GM21367 (cell line): ENCODE measurements around the gene GLYATL1.

ENCODE experiments used
- ATAC-seq: cut with Tn5 transposase; IDR thresholded peaks from one replicate; pipeline ENCODE4 v1.9.1; 2021; ENCODE audit not compliant: unreplicated experiment

The GLYATL1 gene

DNA sequence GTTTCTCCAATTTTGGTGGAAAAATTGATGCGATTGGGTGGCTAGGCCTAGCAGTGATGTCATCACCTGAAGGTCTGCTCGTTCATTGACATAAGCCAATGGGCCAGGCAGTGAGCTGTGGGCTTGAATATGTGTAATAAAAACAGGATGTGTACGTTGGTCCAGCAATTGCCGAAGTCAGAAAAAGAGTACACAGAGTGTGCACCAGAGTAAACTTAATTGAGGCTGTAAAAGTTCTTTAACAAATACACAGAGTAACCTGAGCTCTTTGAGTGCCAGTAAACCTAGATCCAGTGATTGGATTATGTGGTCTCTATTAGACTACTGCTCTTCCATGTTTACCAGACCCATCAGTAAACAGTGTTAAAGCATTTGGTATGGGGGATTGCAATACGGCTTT is 13.0 kb upstream of the GLYATL1 start:
- no peak for ATAC-seq

DNA sequence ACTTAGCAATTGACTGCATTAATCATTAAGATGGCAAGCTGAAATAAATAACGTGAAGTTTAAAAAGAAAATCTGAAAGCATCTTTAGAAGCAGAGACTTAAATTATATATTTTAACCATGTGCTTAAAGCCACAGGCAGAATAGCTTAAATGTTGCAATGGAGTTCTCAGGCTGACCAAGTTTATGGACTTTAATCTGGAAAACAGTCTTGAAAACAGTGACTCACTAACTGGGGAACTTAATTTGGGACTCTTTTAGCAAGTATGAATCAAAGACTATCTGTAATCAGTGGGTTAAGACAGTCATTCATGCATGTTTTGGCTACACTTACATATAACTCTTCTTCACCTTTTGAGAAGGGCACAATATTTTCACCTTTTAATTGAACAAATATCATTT is 12.6 kb upstream of the GLYATL1 start:
- no peak for ATAC-seq

DNA sequence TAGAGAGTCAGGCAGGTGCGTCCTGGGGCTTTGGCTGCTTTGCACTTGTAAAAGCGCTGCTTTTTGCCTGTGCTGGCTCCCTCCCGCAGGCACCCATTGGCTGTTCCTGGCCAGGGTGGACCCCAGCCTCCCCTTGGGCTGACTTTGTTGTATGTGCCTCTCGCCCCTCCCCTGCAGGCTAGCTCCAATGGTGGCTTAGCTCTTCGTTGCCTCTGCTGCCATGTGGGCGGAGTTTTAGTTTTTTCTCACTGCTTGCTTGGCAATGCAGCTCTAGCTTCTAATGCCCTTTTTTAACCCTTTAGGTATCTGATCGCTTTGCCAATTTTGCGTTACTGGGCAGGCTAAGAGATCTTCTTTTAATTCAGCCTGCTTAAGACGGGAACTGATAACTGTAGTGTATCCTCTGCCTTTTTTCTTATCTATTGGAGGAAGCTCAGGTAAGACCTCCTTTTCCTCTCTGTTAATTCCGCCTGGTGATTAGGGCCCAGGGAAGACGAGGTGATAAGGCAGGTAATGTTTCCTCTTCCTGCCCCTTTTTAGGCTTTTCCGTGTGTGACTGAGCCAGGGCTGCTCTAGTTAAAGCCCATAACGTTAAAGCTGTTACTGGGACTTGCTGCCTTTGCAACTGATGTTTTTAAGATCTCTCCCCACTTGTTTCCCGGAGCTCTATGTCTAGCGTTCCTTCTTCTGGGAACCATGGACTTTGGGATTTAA is 11.7 kb upstream of the GLYATL1 start:
- ATAC-seq = no peak

DNA sequence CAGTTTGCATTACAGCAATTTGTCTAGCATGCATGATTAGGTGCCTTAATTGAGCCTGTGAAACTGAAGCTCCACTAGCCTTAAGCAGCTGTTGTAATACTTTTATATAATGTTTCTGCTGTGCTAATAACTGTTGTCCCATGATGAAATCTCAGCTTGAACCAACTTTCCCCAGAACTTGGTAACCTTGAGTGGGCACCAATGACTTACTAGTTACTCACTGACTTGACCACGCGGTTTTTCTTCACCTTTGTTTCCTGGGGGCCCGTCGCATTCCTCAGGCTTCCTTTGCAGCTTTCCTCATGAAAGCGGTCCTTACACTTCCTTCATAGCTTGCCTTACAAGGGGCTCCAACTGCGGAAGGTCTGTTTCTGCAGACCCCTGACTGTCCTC is 11.2 kb upstream of the GLYATL1 start:
- ATAC-seq = no peak

DNA sequence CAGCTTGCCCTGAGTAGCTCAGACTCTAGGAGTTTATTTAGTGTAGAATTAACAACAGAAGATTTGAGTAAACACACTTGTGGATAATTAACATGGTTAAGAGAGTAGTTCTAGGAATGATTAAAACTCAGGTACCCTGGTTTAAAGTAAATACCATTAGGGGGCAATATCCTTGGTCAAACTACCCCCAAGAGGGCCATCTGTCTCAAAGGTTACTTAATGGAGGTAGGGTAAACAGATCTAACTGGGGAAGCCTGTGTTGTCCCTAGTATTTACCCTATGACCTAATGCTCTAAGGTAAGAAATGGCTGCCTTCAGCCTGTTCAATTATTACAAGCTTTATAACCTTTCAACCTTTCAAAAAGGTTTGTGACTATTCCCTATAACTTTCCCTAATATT is 10.6 kb upstream of the GLYATL1 start:
- no peak for ATAC-seq

DNA sequence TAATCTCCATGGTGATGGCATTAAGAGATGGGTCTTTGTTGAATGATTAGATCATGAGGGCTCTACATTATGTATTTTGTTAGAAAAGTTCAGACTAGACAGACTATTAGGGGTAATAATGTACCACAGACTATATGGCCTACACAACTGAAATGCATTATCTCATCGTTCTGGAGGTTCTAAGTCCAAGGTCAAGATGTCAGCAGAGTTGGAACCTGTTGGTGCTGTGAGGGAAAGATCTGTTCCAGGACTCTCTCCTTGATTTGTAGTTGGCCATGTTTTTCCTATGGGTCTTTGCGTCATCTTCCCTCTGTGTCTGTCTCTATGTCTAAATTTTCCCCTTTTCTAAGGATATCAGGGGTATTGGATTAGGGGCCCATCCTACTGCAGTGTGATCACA is 8.4 kb upstream of the GLYATL1 start:
- ATAC-seq = no peak

DNA sequence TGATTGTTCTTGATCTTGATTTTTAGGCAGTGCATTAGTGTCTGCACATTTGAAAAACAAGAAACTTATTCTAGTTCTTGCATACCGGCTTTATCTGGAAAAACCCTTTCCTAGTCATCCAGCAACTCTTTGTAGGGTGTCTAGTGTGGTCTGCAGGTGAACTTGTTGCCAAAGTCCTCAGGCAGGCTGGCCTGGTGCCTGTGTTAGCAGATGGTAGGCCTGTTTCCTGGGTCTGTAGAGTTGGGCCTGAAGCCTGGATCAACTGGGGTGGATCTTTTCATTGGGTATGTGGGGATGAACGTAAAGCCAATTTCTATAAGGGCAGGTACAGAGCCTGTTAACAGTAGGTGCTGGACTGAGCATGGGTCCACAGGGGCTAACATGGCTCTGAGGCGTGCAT is 5.6 kb upstream of the GLYATL1 start:
- no peak for ATAC-seq

DNA sequence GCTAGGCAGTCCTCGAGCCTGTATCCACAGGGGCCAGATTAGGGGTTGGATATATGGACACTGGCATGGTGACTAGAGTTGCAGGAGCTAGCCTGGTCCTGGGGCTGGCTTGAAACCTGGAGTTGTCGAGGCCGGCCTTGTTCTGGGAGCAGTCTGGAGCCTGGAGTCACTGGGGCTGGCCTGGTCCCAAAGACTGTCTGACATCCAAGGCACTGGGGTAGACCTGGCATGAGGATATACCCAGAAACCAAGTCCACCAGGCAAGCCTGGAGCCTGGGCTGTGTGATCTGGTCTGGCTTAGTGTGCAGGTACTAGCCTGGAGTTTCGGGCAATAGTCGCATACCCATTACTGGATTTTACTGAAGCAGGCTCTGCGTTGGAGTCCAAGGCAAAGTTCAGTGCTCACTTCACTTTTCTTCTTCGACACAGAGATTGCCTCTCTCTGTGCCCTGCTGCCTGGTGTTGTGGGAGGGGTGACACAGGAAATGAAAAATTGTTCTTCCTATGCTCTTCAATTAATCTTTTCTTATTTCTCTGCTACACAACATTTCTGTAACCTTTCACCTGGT is 4.3 kb upstream of the GLYATL1 start:
- no peak for ATAC-seq

DNA sequence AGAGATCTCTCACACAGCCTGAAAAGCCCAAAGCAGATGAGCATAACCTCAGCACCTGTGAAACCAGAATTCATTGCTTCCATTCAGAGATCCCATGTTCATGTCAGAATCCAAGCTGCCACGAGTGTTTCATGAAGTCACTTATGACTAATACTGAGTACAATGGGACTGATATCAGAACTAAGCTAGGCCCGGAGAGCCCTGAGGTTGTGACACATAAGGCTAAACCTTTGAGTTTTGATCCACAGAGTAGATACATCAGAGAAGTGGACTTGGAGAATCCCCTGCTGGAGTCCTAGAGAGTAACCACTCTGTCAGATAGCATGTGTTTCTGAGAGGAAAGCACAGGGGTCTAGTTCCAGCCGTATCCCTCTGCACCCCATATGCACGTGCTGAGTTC is 890 bp upstream of the GLYATL1 start:
- no peak for ATAC-seq

DNA sequence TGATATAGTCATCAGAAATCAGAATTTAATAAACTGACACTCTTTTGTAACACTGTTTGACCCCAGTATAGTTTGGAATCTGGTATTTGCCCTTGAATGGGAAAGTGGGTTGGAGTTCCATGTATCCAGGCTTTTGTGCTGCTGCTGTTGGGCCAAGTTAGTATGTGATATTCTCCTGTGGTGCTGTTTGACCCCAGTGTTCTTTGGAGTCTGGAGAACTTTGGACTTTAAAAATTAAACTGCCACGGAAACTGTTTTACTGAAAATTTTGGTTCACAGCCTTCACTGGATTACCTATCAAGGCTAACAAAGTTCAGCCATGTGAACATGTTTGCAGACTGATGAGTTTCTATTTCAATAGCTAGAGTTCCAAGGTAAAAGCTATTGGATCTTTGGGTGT is 740 bp downstream of the GLYATL1 start:
- ATAC-seq = no peak

DNA sequence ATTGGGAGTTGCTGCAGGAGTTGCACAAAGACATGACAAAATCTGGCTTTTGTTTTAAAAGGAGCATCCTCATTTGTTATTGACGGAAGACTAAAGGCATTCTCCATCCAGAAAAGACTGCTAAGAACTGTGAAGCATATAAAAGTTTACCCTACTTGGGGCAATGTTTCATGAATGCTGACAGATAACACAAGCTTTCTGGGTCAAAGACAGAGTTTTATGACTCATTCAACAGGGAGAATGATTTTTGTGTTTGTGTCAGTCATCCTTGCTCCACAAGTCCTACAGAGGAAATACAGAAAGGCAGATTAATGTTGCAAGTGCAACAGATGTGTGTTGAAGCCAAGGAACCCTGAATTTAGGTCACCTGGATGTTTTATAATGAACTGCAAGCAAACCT is 2.5 kb downstream of the GLYATL1 start:
- no peak for ATAC-seq

DNA sequence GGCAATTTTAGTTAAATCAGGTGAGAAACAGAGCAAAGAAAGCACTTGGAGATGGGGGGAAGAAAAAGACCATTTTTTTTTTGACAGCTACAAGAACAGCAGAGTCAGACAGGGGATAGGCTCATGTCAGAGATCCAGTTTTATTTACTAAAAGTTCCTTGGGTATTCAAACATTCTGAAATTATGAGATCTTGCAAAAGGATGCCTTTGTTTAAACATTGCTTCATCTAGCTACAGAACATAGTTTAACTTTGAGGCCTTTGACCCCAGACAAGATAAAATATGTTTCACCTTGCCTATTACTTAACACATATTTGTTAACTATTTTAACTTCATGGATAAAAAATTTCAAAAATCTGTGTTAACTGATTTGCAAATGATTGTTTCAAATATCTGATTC is 6.4 kb downstream of the GLYATL1 start:
- ATAC-seq = no peak

DNA sequence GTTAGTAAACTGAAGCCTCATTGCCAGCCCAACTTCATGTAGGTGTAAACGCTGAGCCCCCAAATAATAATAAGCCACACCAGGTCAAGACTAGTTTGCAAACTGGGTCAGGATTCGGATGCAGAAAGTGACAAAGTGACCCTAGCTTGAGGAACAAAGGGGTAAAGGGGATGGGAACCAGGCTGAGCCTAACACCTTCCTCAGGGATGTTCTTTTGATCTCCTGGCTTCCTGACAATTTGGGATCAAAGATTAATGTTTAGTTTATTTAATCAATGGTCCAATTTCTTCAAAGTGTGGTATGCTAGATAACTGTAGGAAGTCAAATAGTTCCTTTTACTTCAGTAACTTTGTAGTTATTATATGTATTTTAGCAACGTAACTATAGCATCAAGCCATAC is 9.9 kb downstream of the GLYATL1 start:
- ATAC-seq = no peak

DNA sequence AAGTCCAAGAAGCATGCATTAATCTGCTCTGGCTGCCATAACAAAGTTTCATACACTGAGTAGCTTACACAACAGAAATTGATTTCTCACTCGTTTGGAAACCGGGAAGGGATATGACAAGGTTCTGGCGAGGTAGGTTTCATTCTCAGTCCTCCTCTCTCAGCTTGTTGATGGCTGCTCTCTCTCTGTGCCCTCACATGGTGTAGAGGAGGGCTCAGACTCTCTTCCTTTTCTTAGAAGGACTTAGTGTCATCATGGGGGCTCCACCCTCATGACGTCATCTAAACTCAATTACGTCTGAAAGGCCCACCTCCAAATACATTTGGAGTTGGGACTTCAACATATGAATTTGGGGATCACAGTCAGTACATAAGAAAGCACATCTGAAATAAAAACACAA is 18.6 kb downstream of the GLYATL1 start:
- ATAC-seq = no peak

DNA sequence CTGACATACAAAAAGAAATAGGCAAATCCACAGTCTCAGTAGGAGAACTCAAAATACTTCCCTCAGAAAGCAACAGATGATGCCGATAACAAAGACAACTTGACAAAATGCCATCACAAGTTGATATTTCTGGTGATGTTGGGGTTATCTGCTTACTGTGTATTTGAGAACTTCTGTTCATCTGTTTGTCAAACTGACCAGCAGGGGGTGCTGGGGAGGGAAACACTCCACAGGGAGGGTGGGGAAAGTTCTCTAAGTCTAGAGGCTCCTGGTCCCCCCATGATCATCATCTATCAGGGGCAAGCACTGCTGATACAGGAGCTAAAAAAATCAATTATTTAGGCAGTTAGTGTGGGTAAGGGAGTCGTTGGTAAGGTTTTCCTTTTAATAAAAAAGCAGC is 19.2 kb downstream of the GLYATL1 start:
- no peak for ATAC-seq

DNA sequence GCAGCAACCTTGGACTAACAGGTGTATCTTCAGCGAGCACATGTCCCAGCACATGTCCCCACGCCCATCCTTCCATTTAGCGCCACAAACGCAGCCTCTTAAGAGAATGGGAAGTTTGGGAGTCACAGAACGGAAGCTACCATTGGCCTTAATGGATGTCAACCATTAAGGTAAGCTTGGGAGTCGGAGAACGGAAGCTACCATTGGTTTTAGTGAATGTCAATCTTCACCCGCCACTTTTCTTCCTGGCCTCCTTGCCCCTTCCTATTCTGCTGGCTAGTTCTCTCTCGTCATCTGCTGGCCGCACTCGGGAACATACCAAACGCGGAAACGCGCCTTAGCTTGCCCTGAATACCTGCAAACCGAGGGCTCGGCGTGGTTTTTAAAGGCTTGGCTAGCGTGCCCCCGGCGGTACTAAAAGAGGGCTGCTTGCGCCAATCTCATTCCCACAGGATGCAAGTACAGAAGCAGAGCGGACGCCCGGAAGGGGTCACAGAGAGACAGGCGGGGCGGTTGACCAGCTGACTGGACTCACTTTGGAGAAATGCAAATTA is 24.3 kb downstream of the GLYATL1 start:
- ATAC-seq = no peak

DNA sequence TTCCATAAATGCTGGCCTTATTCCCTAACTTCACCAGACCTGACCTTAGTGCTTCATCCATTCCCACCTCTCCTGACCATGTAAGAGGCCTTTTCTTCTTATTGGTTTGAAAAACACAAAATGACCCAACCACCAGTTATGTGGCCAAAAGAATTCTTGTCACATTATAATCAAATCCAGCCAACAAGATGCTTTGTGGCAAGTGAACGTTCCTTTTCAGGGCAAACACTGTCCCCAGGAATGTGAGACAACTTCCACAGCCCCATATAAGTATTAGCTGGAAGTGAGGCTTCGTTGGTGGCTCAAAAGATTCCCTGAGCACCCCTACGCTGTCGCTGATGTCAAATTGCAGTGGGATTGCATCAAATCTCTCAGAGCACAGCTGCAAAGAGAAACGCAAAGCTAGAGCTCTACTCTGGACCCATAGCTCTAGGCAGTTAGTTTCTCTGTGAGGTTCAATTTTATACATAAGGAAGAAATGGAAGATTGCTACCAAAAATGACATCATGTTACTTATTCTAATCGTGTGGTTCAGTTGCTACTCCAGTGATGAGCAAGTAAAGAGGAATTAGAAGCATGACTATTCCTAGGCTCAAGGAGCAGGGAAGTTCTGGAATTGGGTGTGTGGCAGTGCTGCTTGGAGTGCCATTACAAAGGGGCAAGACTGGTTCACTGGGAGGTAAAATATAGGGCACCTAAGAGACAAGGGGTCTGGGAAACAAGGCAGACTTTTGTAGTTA is 26.1 kb downstream of the GLYATL1 start:
- ATAC-seq = no peak

DNA sequence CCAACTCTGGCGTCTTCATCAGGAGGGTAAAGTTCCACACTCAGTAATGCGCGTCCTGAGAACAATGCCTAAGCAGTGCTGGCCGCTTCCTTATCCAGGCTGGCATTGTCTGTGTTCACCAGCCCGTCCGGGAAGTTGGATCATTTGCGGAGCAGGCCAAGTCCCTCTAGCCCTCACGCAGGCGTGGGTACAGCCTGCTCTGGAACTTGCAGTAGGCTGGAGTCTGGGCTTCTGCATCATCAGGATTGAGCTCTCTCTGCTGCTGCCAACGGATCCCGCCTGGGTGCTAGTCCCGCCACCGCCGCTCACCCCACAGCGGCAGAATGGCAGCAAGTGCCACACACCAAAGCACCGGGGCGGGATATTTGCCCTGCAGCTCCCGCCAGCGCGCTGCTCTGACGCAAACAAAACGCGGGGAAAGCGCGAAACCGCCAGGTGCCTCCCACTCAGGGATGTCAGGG is 29.0 kb downstream of the GLYATL1 start:
- ATAC-seq = no peak

DNA sequence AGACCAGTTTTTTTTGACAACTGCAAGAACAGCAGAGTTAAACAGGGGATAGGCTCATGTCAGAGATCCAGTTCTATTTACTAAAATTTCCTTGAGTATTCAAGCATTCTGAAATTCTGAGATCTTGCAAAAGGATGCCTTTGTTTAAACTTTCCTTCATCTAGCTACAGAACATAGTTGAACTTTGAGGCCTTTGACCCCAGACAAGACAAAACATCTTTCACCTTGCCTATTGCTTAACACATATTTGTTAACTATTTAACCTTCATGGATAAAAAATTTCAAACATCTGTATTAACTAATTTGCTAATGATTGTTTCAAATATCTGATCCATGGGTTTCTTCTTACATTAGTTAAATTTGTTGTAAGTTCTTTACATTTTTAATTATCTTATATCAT is 38.2 kb downstream of the GLYATL1 start:
- ATAC-seq = no peak

DNA sequence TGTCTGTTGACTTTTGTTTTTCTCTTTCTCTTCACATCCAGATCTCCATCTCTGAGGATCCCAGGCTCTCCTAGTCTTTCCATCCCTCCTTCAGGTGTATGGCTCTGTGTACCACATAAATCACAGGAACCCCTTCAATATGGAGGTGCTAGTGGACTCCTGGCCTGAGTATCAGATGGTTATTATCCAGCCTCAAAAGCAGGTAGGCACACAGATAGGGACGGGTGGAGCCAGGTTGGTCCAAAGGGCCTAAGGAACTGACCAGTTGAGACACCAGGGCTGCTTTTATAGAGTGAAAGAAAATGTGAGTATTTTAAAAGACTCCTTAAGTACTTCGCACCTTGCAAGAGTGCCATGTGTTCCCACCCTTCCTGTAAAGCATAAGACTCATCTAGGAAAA is 39.9 kb downstream of the GLYATL1 start:
- no peak for ATAC-seq

DNA sequence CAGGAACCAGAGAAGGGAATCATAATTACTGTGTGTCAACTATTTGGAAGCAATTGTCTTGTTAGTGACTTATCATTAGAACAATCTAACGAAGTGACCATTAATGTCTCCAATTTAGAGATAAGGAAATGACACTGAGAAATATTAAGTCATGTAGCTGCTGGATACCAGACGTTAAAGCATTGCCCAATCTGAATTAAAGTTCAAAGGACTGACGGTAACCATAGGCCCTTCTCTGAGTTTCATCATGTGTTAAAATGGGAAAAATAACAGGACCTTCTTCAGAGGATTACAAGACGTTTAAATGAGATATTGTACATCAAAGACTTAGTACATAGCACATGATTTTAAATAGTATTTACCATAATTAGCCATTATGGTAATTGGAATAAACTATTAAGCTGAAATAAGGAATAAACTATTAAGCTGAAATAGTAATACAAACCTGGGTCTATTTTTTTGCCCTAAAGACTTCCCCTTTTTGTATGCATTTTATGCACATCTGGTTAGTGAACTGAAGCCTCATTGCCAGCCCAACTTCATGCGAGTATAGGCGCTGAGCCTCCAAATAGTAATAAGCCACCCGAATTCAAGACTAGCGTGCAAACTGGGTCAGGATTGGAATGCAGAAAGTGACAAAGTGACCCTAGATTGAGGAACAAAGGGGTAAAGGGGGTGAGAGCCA is 41.0 kb downstream of the GLYATL1 start:
- ATAC-seq = no peak

DNA sequence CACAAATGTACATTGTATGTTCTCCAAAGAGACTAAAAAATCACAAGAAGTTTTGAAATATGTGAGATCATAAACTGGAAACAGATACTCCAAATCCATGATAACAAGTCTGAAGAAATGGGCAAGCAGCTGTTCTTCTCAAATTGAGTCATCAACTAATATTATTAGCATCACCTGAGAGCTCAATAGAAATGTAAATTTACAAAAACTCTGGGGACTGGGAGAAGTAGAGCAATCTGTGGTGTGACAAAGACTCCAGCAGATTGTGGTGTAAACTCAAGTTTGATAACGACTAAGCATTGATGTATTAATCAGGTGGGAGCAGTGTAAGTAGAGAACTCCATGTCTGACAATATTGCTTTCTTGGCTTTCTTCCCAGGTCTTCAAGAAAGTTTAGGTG is 53.2 kb downstream of the GLYATL1 start:
- no peak for ATAC-seq
